ENCODE measurements around the gene FASTKD1.
"Not testable (repeated sequence)": the region's sequence is repeated elsewhere in the genome, so short reads cannot be mapped to it uniquely, and the experiment has no call there.

FASTKD1 gene

GRCh38 chr2:169570752-169571151 lies 2.9 kb downstream of the FASTKD1 start:
- DNase-seq (ENCODE audit: low spot score) = not testable (repeated sequence)

GRCh38 chr2:169569948-169570347 lies 3.7 kb downstream of the FASTKD1 start:
- no peak for DNase-seq (ENCODE audit: low spot score)

DNA sequence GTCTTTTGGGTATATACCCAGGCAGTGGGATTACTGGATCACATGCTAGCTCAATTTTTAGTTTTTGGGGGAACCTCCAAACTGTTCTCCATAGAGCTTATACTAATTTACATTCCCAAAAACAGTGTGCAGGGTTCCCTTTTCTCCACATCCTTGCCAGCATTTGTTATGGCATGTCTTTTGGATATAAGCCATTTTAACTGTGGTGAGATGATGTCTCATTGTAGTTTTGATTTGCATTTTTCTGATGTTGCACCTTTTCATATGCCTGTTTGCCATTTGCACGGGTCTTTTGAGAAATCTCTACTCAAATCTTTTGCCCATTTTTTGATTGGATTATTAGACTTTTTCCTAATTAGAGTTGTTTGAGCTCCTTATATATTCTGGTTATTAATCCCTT lies 8.0 kb downstream of the FASTKD1 start:
- no peak for DNase-seq (ENCODE audit: low spot score)

DNA sequence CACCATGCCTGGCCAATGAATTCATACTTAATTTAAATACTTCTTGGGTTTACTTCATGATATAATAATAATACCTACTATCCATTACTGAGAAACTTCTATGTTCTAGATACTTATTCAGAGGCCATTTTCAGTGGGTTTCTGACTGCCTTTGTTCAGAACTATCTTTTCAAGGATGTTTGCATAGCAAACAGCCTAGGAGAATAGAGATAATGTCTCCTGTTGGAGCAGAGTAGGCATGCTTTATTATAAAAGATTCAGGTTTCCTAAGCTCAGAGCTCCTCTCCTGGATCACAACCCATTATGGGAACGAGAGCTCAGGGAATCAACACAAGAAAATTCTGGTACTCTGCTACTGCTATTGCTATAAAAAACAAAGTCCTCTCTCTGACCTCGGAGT lies 11.1 kb downstream of the FASTKD1 start:
- no peak for DNase-seq (ENCODE audit: low spot score)

DNA sequence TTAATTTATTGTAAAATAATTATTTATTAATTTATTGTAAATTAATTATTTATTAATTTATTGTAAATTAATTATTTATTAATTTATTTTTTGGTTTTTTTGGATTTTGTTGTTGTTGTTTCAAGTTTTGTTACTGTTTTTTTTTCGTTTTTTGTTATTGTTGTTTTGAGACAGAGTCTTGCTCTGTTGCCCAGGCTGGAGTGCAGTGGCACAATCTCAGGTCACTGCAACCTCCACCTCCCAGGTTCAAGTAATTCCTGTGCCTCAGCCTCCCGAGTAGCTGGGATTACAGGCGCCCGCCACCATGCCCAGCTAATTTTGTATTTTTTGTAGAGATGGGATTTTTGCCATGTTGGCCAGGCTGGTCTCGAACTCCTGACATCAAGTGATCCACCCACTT lies 11.6 kb downstream of the FASTKD1 start:
- DNase-seq (ENCODE audit: low spot score) = not testable (repeated sequence)

GRCh38 chr2:169561364-169561763 lies 12.3 kb downstream of the FASTKD1 start:
- no peak for DNase-seq (ENCODE audit: low spot score)

GRCh38 chr2:169546756-169547155 lies 26.9 kb downstream of the FASTKD1 start:
- no peak for DNase-seq (ENCODE audit: low spot score)

DNA sequence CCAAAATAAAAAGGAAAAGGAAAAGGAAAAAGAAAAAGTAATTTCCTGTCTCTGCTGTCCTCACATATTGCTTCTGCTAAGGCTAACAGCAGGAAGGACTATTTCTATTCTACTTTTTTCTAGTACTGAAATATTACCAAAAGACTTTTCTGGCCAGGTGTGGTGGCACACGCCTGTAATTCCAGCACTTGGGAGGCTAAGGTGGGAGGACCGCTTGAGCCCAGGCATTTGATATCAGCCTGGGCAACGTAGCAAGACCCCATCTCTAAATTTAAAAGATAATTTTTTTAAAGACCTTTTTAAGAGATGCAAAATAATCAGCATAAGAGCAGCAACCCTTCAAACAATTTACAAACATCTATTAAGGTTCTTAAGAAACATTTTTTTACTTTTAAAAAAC lies 31.2 kb downstream of the FASTKD1 start:
- DNase-seq (ENCODE audit: low spot score) = no peak

- DNase-seq (ENCODE audit: low spot score) = no peak
These were observed 33.5 kb downstream of the FASTKD1 start for GRCh38 chr2:169540146-169540545.

GRCh38 chr2:169539460-169539859 lies 34.2 kb downstream of the FASTKD1 start:
- DNase-seq (ENCODE audit: low spot score) = not testable (repeated sequence)

GRCh38 chr2:169528271-169528701 lies 45.4 kb downstream of the FASTKD1 start:
- DNase-seq (ENCODE audit: low spot score) = peak; percentile 32

DNA sequence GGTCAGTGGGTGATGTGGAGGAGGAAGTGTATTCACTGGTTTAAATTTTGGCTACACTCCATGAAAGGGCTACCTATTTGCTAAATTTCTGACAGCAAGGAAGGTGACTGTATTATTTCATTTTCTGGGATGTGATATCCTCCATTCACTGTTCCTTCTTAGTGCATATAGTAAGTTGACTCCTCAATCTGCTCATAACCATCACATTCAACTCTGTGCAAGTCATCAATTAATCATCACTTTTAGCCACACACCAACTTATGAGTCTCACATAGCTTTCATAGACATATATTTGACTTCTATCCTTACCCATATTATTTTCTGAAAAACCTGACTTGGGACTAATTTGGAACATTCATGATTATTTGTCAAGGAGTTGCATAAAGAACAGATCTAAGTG lies 47.2 kb downstream of the FASTKD1 start:
- DNase-seq (ENCODE audit: low spot score) = no peak

DNA sequence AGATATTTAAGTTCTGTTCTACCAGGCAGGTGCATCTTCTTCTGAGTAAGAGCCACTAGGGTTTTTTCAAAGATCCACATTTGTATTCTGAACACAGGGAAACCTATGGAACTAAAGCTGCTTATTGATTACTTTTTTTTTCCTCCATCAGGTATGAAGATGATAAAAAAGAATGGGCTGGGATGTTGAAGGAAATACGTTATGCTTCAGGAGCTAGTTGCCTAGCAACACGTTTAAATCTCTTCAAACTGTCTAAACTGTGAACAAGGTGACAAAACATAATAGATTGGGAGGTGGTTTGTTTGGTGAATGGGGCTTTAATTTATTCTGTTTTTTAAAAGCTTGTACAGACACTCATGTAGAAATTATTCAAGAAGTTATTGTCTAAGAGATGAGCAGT lies 48.2 kb downstream of the FASTKD1 start:
- DNase-seq (ENCODE audit: low spot score) = no peak

DNA sequence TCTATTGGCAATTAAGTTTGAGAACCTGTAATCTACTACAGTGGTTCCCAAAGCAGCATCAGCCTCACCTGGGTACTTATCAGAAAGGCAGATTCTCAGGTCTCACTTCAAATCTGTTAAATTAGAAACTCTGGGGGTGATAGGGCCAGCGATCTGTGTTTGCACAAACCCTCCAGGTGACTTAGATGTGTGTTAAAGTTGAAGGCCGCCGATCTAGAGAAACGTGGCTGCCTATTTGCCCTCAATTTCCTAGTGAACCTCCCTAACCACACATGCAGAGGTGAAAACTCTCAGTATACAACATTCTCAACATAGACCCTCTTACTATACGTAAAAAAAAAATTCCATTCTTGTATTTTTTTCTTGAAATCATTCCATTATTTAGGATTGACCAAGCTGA lies 50.0 kb downstream of the FASTKD1 start:
- DNase-seq (ENCODE audit: low spot score) = no peak

DNA sequence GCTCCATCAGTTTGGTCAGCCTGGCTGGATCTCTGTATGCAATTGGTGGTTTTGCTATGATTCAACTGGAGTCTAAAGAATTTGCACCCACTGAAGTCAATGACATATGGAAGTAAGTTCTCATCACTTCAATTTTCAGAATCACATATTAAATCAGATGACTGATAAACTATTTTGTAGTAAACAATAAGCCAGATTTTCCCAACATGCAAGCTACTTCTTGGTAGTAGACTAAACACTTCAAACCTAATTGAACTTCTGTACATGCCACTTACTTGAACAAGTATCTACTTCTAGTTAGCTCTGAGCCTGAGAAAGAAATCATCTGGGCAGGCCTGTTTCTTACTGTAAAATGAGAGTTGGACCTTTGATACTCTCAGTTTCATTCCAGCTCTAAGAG lies 52.8 kb downstream of the FASTKD1 start:
- DNase-seq (ENCODE audit: low spot score) = no peak

GRCh38 chr2:169516488-169516995 lies 57.1 kb downstream of the FASTKD1 start:
- not testable (repeated sequence) for DNase-seq (ENCODE audit: low spot score)

DNA sequence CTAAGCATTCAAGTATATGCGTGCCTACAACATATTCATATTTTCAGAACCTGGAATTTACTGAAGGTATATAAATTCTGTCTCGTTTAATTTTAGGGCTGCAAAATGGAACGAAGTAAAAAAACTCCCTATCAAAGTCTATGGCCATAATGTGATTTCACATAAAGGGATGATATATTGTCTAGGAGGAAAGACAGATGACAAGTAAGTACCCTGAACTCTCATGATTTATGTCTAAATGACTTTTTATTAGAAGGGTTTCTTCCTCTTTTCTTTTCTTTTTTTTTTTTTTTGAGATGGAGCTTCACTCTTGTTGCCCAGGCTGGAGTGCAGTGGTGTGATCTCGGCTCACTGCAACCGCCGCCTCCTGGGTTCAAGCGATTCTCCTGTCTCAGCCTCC lies 58.9 kb downstream of the FASTKD1 start:
- DNase-seq (ENCODE audit: low spot score) = not testable (repeated sequence)

GRCh38 chr2:169513926-169514325 lies 59.7 kb downstream of the FASTKD1 start:
- DNase-seq (ENCODE audit: low spot score) = no peak

DNA sequence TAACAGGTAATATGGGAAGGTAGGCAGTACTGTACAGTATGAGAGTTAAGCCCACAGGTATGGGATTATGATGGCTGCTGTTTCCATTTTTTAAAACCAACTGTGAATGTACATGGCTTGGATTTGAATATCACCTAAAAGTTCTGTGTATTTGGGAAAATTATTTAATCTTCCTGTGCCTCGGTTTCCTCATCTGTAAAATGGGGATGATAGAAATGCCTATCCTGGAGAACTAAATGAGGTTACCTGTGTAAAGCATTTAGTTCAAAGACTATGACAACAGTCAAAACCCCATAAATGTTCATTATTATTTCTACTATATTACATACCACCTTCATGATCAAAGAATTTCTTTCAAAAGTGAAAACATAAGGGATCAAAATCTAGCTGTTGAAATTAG lies 60.6 kb downstream of the FASTKD1 start:
- no peak for DNase-seq (ENCODE audit: low spot score)

GRCh38 chr2:169512525-169512924 lies 61.1 kb downstream of the FASTKD1 start:
- DNase-seq (ENCODE audit: low spot score) = no peak

DNA sequence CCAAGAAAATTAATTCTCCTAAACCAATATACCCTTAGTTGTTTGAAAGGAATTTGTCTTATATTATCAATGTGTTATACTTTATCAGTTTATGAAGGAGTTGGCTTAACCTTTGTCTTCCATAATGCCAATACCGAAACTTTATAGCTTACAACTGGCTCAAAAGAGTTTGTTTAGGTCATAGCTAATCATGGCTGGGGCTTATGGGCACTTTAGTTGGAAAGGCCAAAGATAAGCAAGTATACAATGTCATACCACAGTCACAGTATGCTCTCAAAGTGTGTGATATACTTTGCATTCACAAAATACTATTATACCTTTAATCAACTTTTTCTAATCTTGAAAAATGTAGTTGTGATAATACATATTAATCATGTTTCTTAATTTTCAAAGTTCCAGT lies 61.8 kb downstream of the FASTKD1 start:
- DNase-seq (ENCODE audit: low spot score) = no peak

GRCh38 chr2:169510496-169510895 lies 63.2 kb downstream of the FASTKD1 start:
- DNase-seq (ENCODE audit: low spot score) = no peak

DNA sequence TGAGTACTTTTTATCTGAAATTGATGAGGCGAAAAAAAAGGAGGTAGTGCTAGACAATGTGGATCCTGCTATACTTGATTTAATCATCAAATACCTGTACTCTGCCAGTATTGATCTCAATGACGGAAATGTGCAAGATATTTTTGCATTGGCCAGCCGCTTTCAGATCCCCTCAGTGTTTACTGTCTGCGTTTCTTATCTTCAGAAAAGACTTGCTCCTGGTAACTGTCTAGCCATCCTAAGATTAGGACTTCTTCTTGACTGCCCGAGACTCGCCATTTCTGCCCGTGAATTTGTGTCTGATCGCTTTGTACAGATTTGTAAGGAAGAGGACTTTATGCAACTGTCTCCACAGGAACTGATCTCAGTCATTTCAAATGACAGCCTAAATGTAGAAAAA lies 63.7 kb downstream of the FASTKD1 start:
- no peak for DNase-seq (ENCODE audit: low spot score)

GRCh38 chr2:169509298-169509885 lies 64.3 kb downstream of the FASTKD1 start, which contains the start of gene KLHL41:
KLHL41 (plus strand) TSS chr2:169509702; CDS start chr2:169509779, 77 bp downstream.
- no peak for DNase-seq (ENCODE audit: low spot score)

All from COLO829 (cell line).